H1 (cell line): ENCODE results near the gene SLIT3. TPM values are rescaled to one million over a fixed set of nuclear protein-coding genes. Genes with fewer than 3 reads are reported as not detected.

Source experiments
- CTCF ChIA-PET: fragments of 300-600 bp; sonication (Branson Sonifier 250); formaldehyde crosslinking; loops from one replicate; lab custom pipeline; 2021; ENCODE audit not compliant: partially characterized antibody; lab: Charles Lee
- POLR2A ChIA-PET: fragments of 300-600 bp; sonication (Branson Sonifier 250); formaldehyde crosslinking; loops from one replicate; lab custom pipeline; 2021; ENCODE audit warnings: inconsistent platforms; ENCODE audit not compliant: partially characterized antibody; lab: Charles Lee
- DNase-seq, 2 experiments: peaks; one replicate each; pipeline versions ENCODE4 v3.0.0 to v3.0.0-alpha.2; 2010 to 2022; ENCODE audit warnings: low spot score in 2 of 2, low read depth in 1 of 2, mixed read lengths in 1 of 2
- FAIRE-seq: peaks from 2 replicates; lab custom pipeline; 2011; peaks lifted over from hg19 to GRCh38; lab: Jason Lieb, UNC
- H2AFZ ChIP-seq: 2 replicates; pipeline ENCODE4 v1.8.1; 2012; ENCODE audit warnings: low read length, inconsistent platforms
- H2AK5ac ChIP-seq: 2 replicates; pipeline ENCODE4 v1.6.1; 2013; ENCODE audit warnings: low read depth, low read length
- H2BK120ac ChIP-seq: replicated peaks from 2 replicates; pipeline ENCODE3; 2013; ENCODE audit warnings: low read depth, low read length, inconsistent platforms
- H2BK12ac ChIP-seq: 2 replicates; pipeline ENCODE4 v1.6.1; 2013; ENCODE audit warnings: low read depth, low read length
- H2BK15ac ChIP-seq: 2 replicates; pipeline ENCODE4 v1.6.1; 2013; ENCODE audit warnings: low read length
- H2BK20ac ChIP-seq: 2 replicates; pipeline ENCODE4 v1.6.1; 2013; ENCODE audit warnings: low read length
- H2BK5ac ChIP-seq: 2 replicates; pipeline ENCODE4 v1.6.1; 2013; ENCODE audit warnings: low read depth, low read length
- H3K14ac ChIP-seq: 2 replicates; pipeline ENCODE4 v1.6.1; 2013; ENCODE audit warnings: inconsistent platforms; ENCODE audit not compliant: insufficient read length
- H3K18ac ChIP-seq: 2 replicates; pipeline ENCODE4 v1.6.1; 2013; ENCODE audit warnings: low read length; ENCODE audit errors: extremely low read depth
- H3K23ac ChIP-seq: 2 replicates; pipeline ENCODE4 v1.6.1; 2013; ENCODE audit warnings: inconsistent platforms; ENCODE audit not compliant: insufficient read length
- H3K23me2 ChIP-seq: 2 replicates; pipeline ENCODE4 v1.6.1; 2013; ENCODE audit warnings: low read depth, low read length
- H3K27ac ChIP-seq: 2 replicates; pipeline ENCODE4 v1.6.1; 2011; ENCODE audit warnings: low read depth, low read length, inconsistent platforms
- H3K27me3 ChIP-seq, 4 experiments: replicated peaks in 1 of 4; 1 replicate in 1 of 4; 2 replicates in 3 of 4; pipeline versions ENCODE4 v1.6.1 to v1.8.1; 2011 to 2013; ENCODE audit warnings: low read length in 3 of 4, mild to moderate bottlenecking in 3 of 4, inconsistent platforms in 2 of 4, mixed read lengths in 2 of 4, moderate library complexity in 1 of 4; ENCODE audit not compliant: control insufficient read depth in 3 of 4, insufficient read depth in 3 of 4; ENCODE audit errors: extremely low read depth in 1 of 4
- H3K36me3 ChIP-seq, 4 experiments: 2 replicates each; pipeline versions ENCODE4 v1.6.1 to v1.8.1; 2011 to 2013; ENCODE audit warnings: mild to moderate bottlenecking in 4 of 4, low read length in 3 of 4, moderate library complexity in 2 of 4, control low read depth in 1 of 4, inconsistent platforms in 1 of 4; ENCODE audit not compliant: insufficient read depth in 4 of 4, control insufficient read depth in 2 of 4
- H3K4ac ChIP-seq: replicated peaks from 2 replicates; pipeline ENCODE3; 2013; ENCODE audit warnings: low read length, low read depth, mixed read lengths, inconsistent platforms; ENCODE audit not compliant: insufficient read length
- H3K4me1 ChIP-seq, 4 experiments: replicated peaks in 1 of 4; 1 replicate in 1 of 4; 2 replicates in 3 of 4; pipeline versions ENCODE4 v1.6.1 to v1.8.1; 2011 to 2013; ENCODE audit warnings: low read length in 3 of 4, inconsistent platforms in 2 of 4, mixed read lengths in 1 of 4; ENCODE audit not compliant: insufficient read depth in 4 of 4, control insufficient read depth in 3 of 4
- H3K4me2 ChIP-seq, 2 experiments: 2 replicates each; pipeline versions ENCODE4 v1.6.1 to v1.8.1; 2011 to 2013; ENCODE audit warnings: low read depth in 2 of 2, low read length in 2 of 2, control low read depth in 1 of 2, inconsistent platforms in 1 of 2, mild to moderate bottlenecking in 1 of 2; ENCODE audit not compliant: insufficient read depth in 1 of 2
- H3K4me3 ChIP-seq, 4 experiments: fragments of 200-600, 300-600 bp in 1 of 4; sonication (generic), shearing (Covaris generic), sonication (Bioruptor Twin) in 1 of 4; 2 replicates each; pipeline versions ENCODE4 v1.5.1 to v1.8.1; 2011 to 2016; ENCODE audit warnings: low read length in 4 of 4, low read depth in 3 of 4, control low read depth in 2 of 4, inconsistent platforms in 2 of 4, mild to moderate bottlenecking in 2 of 4, mixed read lengths in 1 of 4, moderate library complexity in 1 of 4; ENCODE audit not compliant: insufficient read depth in 2 of 4; ENCODE audit errors: extremely low read depth in 1 of 4
- H3K56ac ChIP-seq: replicated peaks from 2 replicates; pipeline ENCODE3; 2013; ENCODE audit warnings: low read depth, mild to moderate bottlenecking, mixed read lengths, low read length, inconsistent platforms; ENCODE audit not compliant: insufficient read length
- H3K79me1 ChIP-seq: 2 replicates; pipeline ENCODE4 v1.6.1; 2013; ENCODE audit warnings: low read depth, low read length, control low read depth
- H3K79me2 ChIP-seq, 2 experiments: 2 replicates each; pipeline versions ENCODE4 v1.6.1 to v1.8.1; 2012 to 2013; ENCODE audit warnings: low read length in 2 of 2, mild to moderate bottlenecking in 2 of 2, inconsistent platforms in 1 of 2; ENCODE audit not compliant: insufficient read depth in 2 of 2, control insufficient read depth in 1 of 2
- H3K9ac ChIP-seq, 4 experiments: replicated peaks in 1 of 4; 1 replicate in 1 of 4; 2 replicates in 3 of 4; pipeline versions ENCODE4 v1.6.1 to v1.8.1; 2011 to 2013; ENCODE audit warnings: low read depth in 3 of 4, low read length in 3 of 4, control low read depth in 2 of 4, mild to moderate bottlenecking in 2 of 4, moderate library complexity in 2 of 4, inconsistent platforms in 1 of 4; ENCODE audit errors: extremely low read depth in 1 of 4
- H3K9me3 ChIP-seq, 2 experiments: 2 replicates each; pipeline versions ENCODE4 v1.6.1 to v1.8.1; 2012 to 2013; ENCODE audit warnings: mild to moderate bottlenecking in 2 of 2, moderate library complexity in 2 of 2, control low read depth in 1 of 2, inconsistent platforms in 1 of 2, low read depth in 1 of 2, low read length in 1 of 2, mixed read lengths in 1 of 2; ENCODE audit not compliant: insufficient read depth in 2 of 2
- H4K20me1 ChIP-seq, 2 experiments: replicated peaks in 1 of 2; 2 replicates each; pipeline versions ENCODE3 to v1.8.1; 2011 to 2013; ENCODE audit warnings: inconsistent platforms in 2 of 2, low read length in 2 of 2, mild to moderate bottlenecking in 1 of 2; ENCODE audit not compliant: insufficient read depth in 2 of 2, control insufficient read depth in 1 of 2
- H4K5ac ChIP-seq: 2 replicates; pipeline ENCODE4 v1.6.1; 2013; ENCODE audit warnings: low read length, low read depth, mixed read lengths, inconsistent platforms; ENCODE audit not compliant: insufficient read length
- H4K8ac ChIP-seq: 2 replicates; pipeline ENCODE4 v1.8.0; 2013; ENCODE audit warnings: mild to moderate bottlenecking, moderate library complexity, low read length, inconsistent platforms; ENCODE audit not compliant: insufficient read depth; ENCODE audit errors: extremely low read depth
- H4K91ac ChIP-seq: replicated peaks from 2 replicates; pipeline ENCODE3; 2013; ENCODE audit warnings: low read length, mixed read lengths, inconsistent platforms; ENCODE audit not compliant: insufficient read length
- BACH1 ChIP-seq: IDR thresholded peaks from 2 replicates; pipeline ENCODE4 v1.6.1; 2012; ENCODE audit warnings: low read length, improper control_type of control experiment
- BRCA1 ChIP-seq: IDR thresholded peaks from 2 replicates; pipeline ENCODE4 v1.6.1; 2012; ENCODE audit warnings: low read depth, low read length, improper control_type of control experiment
- CBX5 ChIP-seq: fragments of 300-800, 300-1000 bp; sonication (generic); IDR thresholded peaks from 2 replicates; pipeline ENCODE4 v1.7.1; 2016; ENCODE audit warnings: antibody characterized with exemption, low read length, low read depth
- EP300 ChIP-seq, 2 experiments: IDR thresholded peaks; 1 replicate in 1 of 2; 2 replicates in 1 of 2; pipeline ENCODE4 v1.6.1; 2011 to 2012; ENCODE audit warnings: low read depth in 2 of 2, low read length in 2 of 2, mild to moderate bottlenecking in 2 of 2, borderline replicate concordance in 1 of 2, inconsistent platforms in 1 of 2, moderate library complexity in 1 of 2
- KDM1A ChIP-seq: fragments of 200-600, 300-600 bp; sonication (generic); IDR thresholded peaks from 2 replicates; pipeline ENCODE4 v1.7.1; 2016; ENCODE audit warnings: mild to moderate bottlenecking, low read length, borderline replicate concordance
- KDM4A ChIP-seq: IDR thresholded peaks from one replicate; pipeline ENCODE4 v1.7.1; 2012; ENCODE audit warnings: low read depth, mild to moderate bottlenecking, moderate library complexity, low read length, inconsistent platforms; ENCODE audit not compliant: severe bottlenecking
- RBBP5 ChIP-seq: IDR thresholded peaks from 2 replicates; pipeline ENCODE4 v1.7.1; 2012; ENCODE audit warnings: low read depth, mild to moderate bottlenecking, inconsistent platforms, low read length, moderate library complexity, borderline replicate concordance
- SAP30 ChIP-seq: fragments of 300-600 bp; sonication (generic); IDR thresholded peaks from 2 replicates; pipeline ENCODE4 v1.7.1; 2012; ENCODE audit warnings: low read length, moderate library complexity, mild to moderate bottlenecking, inconsistent platforms; ENCODE audit not compliant: insufficient read depth, insufficient replicate concordance
- SP2 ChIP-seq: IDR thresholded peaks from 2 replicates; pipeline ENCODE4 v1.6.1; 2012; ENCODE audit warnings: mild to moderate bottlenecking, low read length, inconsistent platforms
- SUZ12 ChIP-seq: fragments of 200-600 bp; sonication (generic); IDR thresholded peaks from 2 replicates; pipeline ENCODE4 v1.6.1; 2012; ENCODE audit warnings: mild to moderate bottlenecking, inconsistent platforms, low read length, moderate library complexity, mixed read lengths
- TAF1 ChIP-seq: IDR thresholded peaks from 2 replicates; pipeline ENCODE4 v1.6.1; 2011; ENCODE audit warnings: mild to moderate bottlenecking, low read depth, low read length
- TEAD4 ChIP-seq: IDR thresholded peaks from 2 replicates; pipeline ENCODE4 v1.6.1; 2012; ENCODE audit warnings: low read depth, low read length, inconsistent platforms, mixed read lengths
- WGBS, 2 experiments: shearing (Covaris generic) in 1 of 2; methylation state at CpG; one replicate each; pipeline versions ENCODE4 v1.1.6 to v1.1.7; 2013 to 2015; ENCODE audit warnings: low lambda C conversion rate in 2 of 2, mixed read lengths in 2 of 2, inconsistent platforms in 1 of 2, low coverage in 1 of 2, missing lambda C conversion rate in 1 of 2; ENCODE audit not compliant: insufficient replicate concordance in 2 of 2, insufficient coverage in 1 of 2, insufficient read length in 1 of 2; ENCODE audit errors: extremely low coverage in 1 of 2, missing lambda C conversion rate in 1 of 2; 5-methylcytosine and 5-hydroxymethylcytosine counted together
- polyA plus RNA-seq, 7 experiments: library from polyadenylated mRNA; depleted of rRNA in 3 of 7; stranded (reverse) in 5 of 7; unstranded in 2 of 7; fragments of >200 nt in 5 of 7; fragments of 200-250 nt in 2 of 7; gene quantifications; 1 replicate in 5 of 7; 2 replicates in 1 of 7; 4 replicates in 1 of 7; pipeline versions ENCODE4 v1.2.1 to v1.2.3, GENCODE V29; 2011 to 2013; ENCODE audit warnings: missing spikeins in 2 of 7, mixed read lengths in 2 of 7
- total RNA-seq: library from RNA; stranded (reverse); fragmentation: NEBNext Ultra II Directional; extraction: Animal tissue kit (Norgen Biotek cat#: 25700); gene quantifications from 2 replicates; pipeline ENCODE4 v1.2.1, GENCODE V29; 2021
- TF ChIP-seq, protein P1 (sequence below): IDR thresholded peaks from 2 replicates; pipeline ENCODE4 v1.6.1; 2012; ENCODE audit warnings: low read length, inconsistent platforms

The SLIT3 gene
- total and polyA plus RNA-seq, 2 of the 8 experiments (the other 6 are each of a cell fraction or from before 2014, with no cell fraction given), result 1.1 to 1.2 TPM

DNA sequence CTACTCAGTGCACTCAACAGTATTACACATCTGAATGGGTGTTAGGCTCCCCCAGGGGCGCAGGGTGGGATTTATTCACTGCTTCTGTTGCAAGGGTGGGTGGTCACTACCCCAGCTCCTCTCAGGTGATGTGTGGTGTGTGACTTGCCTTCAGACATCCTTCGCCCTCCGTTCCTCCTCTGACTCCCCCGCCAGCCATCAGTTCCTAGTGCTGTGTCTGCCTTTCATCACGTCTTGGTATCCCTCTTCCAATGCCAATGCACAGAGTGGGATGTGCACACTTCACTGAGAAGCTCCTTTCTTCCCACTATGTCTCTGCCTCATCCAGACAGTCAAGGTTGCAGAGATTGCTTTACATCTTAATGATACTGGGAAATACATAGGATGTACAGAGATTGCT lies 79.4 kb downstream of the SLIT3 start:
- H2AK5ac ChIP-seq, result no peak overlapping the region
- no peaks in the 10 kb centered on the region for H3K79me2 ChIP-seq
- H3K36me3 ChIP-seq, result no peaks in the 10 kb centered on the region
- H3K27me3 ChIP-seq, result peaks cover 22 to 80% (median 57%) of the 10 kb centered on the region in 4 experiments
- H2AFZ ChIP-seq, result no peak overlapping the region
- no peaks in the 10 kb centered on the region for H3K23me2 ChIP-seq
- no peaks in the 10 kb centered on the region for H3K9me3 ChIP-seq
- no peak overlapping the region for H2BK5ac ChIP-seq
- H2BK12ac ChIP-seq, result no peak overlapping the region
- no peak overlapping the region for H3K14ac ChIP-seq
- FAIRE-seq (no peak), DNase-seq (no peak)
- H4K91ac ChIP-seq, result no peak overlapping the region
- H4K5ac ChIP-seq, result no peak overlapping the region
- 0 out of 7 replicates have a peak, but pooled peaks cover 0 to 2% (median 0%) of the 10 kb centered on the region in 4 experiments for H3K4me1 ChIP-seq
- H3K4ac ChIP-seq, result no peak overlapping the region
- no peak overlapping the region for H3K18ac ChIP-seq
- H3K27ac ChIP-seq, result no peak overlapping the region
- no peak overlapping the region for H3K23ac ChIP-seq
- peaks cover 1 to 3% of the 10 kb centered on the region in 2 experiments for H4K20me1 ChIP-seq
- WGBS, 2 experiments, result 81% methylated on average over 5 of the region's 5 CpGs; no CpG with 5 or more reads in 1 of the 2 experiments
- H3K9ac ChIP-seq, result no peak overlapping the region
- H2BK20ac ChIP-seq, result no peak overlapping the region
- H3K4me3 ChIP-seq, result no peak overlapping the region
- ChIA-PET CTCF (no interaction called here), POLR2A (no interaction called here)
- no peaks in the 10 kb centered on the region for H3K79me1 ChIP-seq
- H2BK15ac ChIP-seq, result no peak overlapping the region
- no peak overlapping the region for H4K8ac ChIP-seq
- H3K56ac ChIP-seq, result no peak overlapping the region
- H3K4me2 ChIP-seq, result no peak overlapping the region
- H2BK120ac ChIP-seq, result no peak overlapping the region
- no peak for TF ChIP-seq TAF1
- TF ChIP-seq BACH1, result no peak
- no peak for TF ChIP-seq BRCA1
- no peak for TF ChIP-seq KDM1A
- TF ChIP-seq, protein P1, sequence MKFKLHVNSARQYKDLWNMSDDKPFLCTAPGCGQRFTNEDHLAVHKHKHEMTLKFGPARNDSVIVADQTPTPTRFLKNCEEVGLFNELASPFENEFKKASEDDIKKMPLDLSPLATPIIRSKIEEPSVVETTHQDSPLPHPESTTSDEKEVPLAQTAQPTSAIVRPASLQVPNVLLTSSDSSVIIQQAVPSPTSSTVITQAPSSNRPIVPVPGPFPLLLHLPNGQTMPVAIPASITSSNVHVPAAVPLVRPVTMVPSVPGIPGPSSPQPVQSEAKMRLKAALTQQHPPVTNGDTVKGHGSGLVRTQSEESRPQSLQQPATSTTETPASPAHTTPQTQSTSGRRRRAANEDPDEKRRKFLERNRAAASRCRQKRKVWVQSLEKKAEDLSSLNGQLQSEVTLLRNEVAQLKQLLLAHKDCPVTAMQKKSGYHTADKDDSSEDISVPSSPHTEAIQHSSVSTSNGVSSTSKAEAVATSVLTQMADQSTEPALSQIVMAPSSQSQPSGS, result no peak
- TF ChIP-seq KDM4A, result no peak
- TF ChIP-seq CBX5, result no peak
- no peak for TF ChIP-seq SP2
- TF ChIP-seq SUZ12, result no peak
- TF ChIP-seq TEAD4, result no peak
- TF ChIP-seq SAP30, result no peak
- TF ChIP-seq EP300 (IDR thresholded peaks at IDR 0.05; ENCODE audit: borderline replicate concordance in 1 of 2, low read depth in 2 of 2, low read length in 2 of 2), result no peak
- no peak for TF ChIP-seq RBBP5
